DMS114 treated with DMSO at 0.1 percent for 48 hours (cell line): Measurements from ENCODE around the gene GTF2A2.

Experiments used
- DNase-seq: peaks from one replicate; lab custom pipeline; 2025; ENCODE audit not compliant: unreplicated experiment; lab: John Stamatoyannopoulos, UW

The GTF2A2 gene

DNA sequence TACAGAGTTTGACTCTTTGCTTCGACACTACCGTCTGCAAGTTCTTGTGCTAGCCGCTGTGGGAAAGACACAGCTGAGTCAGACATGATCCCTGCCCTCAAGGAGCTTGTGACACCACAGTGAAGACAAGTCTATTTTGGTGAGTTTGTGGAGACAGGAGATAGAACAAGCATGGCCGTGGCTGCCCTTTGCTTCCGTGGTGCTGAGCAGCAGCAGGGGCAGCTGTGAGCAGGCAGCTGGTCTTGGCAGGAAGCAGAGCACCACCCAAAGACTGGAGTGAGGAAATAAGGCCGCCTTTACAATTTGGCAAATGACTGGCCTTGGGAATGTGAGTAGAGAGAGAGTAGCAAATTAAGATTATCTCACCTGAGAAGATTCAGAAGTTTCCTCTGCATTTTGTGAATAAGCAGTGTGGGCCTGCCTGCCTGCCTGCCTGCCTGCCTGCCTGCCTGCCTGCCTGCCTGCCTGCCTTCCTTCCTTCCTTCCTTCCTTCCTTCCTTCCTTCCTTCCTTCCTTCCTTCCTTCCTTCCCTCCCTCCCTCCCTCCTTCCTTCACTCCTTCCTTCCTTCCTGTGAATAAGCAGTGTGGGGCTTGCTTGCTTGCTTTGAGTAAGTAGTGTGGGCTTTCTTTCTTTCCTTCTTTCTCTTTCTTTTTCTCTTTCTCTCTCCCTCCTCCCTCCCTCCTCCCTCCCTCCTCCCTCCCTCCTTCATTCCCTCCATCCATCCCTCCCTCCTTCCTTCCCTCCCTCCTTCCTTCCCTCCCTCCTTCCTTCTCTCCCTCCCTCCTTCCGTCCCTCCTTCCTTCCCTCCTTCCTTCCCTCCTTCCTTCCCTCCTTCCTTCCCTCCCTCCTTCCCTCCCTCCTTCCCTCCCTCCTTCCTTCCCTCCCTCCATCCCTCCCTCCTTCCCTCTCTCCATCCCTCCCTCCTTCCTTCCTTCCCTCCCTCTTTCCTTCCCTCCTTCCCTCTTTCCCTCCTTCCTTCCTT lies 47.3 kb downstream of the GTF2A2 start:
- DNase-seq = no peak

DNA sequence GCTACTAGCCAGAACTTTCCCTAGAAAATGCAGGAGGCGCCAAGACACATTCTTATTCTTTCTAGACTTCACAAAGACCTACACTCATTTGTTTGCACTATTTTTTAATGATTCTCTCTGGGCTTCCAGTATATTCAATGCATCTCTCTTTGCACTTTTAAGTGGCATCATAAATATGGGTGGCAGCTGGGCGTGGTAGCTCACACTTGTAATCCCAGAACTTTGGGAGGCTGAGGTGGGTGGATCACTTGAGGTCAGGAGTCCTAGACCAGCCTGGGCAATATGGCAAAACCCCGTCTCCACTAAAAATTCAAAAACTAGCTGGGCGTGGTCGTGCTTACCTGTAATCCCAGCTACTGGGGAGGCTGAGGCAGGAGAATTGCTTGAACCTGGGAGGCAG lies 51.3 kb downstream of the GTF2A2 start:
- DNase-seq = no peak

DNA sequence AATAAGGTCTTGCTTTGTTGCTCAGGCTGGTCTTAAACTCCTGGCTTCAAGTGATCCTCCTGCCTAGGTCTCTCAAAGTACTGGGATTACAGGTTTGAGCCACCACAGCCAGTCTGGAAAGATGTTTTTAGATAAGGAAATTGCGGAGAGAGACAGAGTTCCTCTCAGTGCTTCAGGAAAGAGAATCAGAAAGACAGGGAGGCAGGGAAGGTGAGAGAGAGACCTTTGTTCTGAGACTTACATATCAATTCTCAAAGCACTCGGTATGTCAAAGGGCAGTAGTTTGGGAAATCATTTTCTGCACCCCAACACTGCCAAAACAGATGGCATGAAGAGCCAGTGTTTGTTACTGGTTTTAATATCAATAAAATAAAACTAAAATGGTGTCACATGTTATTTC lies 58.9 kb downstream of the GTF2A2 start:
- no peak for DNase-seq

DNA sequence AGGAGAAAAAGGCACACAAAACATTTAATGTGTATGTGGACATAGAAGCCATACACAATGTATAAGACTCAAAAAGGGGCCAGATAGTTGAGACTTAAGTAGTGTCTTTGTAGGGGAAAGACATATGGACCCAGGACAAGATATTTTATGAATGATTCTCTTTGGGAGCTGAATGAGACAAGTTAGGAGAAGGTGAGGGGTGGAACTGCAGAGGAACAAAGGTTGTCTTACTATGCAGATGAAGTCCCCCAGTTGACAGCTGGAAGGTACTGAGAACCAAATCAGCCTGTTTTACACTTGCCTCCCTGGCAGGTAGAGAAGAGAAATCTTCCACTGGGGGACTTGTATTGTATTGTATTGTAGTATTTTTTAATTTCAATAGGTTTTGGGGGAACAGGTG lies 60.7 kb downstream of the GTF2A2 start:
- no peak for DNase-seq

- DNase-seq = no peak
Observed at GRCh38 chr15:59595434-59595915, 61.8 kb downstream of the GTF2A2 start.

- no peak for DNase-seq
Observed at GRCh38 chr15:59594991-59595390, 62.3 kb downstream of the GTF2A2 start.

GRCh38 chr15:59594493-59594942 lies 62.8 kb downstream of the GTF2A2 start:
- DNase-seq = no peak

- DNase-seq = no peak
Observed at GRCh38 chr15:59591356-59591755, 66.0 kb downstream of the GTF2A2 start.

DNA sequence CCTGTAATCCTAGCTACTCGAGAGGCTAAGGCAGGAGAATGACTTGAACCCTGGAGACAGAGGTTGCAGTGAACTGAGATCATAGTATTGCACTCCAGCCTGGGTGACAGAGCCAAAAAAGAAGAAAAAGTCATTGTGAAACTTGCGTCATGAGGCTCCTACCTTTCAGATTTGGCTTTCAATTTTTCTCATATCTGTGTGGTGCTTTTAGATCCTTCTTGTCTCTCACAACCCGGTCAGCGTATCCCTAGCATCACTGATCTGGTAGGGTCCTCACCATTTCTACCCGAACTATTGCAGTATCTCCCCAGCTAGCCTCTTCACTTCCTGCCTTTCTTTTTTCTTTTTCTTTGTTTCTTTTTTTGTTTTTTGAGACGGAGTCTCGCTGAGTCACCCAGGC lies 67.3 kb downstream of the GTF2A2 start:
- DNase-seq = no peak
